ENCODE measurements around the gene GPR137. TPM values are rescaled to one million over a fixed set of nuclear protein-coding genes. Genes with fewer than 3 reads are reported as not detected.

Gene GPR137
- total and polyA plus RNA-seq, 9 of the 15 experiments (the other 6 are each of a cell fraction or from before 2014, with no cell fraction given), result 0.32 to 26.7 (median 10.7) TPM

DNA sequence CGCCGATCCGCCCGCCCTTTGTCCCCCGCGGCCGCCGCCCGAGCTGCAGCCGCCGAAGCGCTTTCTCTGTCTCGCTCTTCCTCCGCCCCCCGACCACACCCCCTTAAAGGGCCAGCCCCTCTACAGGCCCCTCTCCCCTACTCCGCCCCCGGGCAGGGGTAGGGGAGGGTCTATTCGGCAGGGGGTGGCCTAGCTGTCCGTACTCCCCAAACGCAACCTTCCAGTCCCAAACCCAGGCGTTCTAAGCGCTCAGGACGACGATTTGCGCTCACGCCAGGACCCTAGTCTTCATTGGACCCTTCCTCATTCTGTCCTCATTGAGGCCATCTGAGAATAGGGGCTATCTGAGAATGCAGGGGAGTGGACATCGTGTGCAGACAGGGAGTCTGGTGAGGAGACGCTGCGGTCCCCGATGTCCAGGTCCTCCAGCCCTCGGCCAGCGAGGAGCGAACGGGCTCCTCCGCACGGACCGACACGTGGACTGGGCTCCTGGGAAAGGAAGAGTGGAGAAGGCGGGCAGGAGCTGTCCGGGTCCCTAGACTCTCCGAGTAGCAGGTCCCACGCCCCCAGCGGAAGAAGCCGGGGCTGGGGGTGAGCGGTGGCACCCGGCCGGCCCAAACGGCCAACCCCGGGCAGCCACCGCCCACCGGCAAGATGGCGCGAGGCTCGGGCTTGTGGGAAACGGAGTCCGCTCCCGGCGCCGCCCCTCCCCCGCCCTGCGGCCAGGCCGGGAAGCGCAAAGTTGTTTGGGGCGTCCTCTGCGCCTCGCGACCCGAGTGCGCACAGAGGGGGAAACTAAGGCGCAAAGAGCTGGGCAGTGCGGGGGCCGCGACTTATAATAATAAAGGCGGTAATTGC is 38.5 kb upstream of the GPR137 start, which contains the start of gene PPP1R14B (continued):
- TF ChIP-seq, protein P1, sequence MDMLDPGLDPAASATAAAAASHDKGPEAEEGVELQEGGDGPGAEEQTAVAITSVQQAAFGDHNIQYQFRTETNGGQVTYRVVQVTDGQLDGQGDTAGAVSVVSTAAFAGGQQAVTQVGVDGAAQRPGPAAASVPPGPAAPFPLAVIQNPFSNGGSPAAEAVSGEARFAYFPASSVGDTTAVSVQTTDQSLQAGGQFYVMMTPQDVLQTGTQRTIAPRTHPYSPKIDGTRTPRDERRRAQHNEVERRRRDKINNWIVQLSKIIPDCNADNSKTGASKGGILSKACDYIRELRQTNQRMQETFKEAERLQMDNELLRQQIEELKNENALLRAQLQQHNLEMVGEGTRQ (CRISPR knock-in tag; IDR thresholded peaks at IDR 0.05), result no peak; the same call in 1 of the 2 replicates
- no peak for TF ChIP-seq NCOA4 (IDR thresholded peaks at IDR 0.05; ENCODE audit: partially characterized antibody)
- peak; percentile 91 to 92 for TF ChIP-seq MAZ (CRISPR knock-in tag; conservative IDR thresholded peaks at IDR 0.05 in 1 of 2, IDR thresholded peaks at IDR 0.05 in 1 of 2)
- no peak for TF ChIP-seq NBN (IDR thresholded peaks at IDR 0.05; ENCODE audit: low read depth)
- TF ChIP-seq, protein P2, sequence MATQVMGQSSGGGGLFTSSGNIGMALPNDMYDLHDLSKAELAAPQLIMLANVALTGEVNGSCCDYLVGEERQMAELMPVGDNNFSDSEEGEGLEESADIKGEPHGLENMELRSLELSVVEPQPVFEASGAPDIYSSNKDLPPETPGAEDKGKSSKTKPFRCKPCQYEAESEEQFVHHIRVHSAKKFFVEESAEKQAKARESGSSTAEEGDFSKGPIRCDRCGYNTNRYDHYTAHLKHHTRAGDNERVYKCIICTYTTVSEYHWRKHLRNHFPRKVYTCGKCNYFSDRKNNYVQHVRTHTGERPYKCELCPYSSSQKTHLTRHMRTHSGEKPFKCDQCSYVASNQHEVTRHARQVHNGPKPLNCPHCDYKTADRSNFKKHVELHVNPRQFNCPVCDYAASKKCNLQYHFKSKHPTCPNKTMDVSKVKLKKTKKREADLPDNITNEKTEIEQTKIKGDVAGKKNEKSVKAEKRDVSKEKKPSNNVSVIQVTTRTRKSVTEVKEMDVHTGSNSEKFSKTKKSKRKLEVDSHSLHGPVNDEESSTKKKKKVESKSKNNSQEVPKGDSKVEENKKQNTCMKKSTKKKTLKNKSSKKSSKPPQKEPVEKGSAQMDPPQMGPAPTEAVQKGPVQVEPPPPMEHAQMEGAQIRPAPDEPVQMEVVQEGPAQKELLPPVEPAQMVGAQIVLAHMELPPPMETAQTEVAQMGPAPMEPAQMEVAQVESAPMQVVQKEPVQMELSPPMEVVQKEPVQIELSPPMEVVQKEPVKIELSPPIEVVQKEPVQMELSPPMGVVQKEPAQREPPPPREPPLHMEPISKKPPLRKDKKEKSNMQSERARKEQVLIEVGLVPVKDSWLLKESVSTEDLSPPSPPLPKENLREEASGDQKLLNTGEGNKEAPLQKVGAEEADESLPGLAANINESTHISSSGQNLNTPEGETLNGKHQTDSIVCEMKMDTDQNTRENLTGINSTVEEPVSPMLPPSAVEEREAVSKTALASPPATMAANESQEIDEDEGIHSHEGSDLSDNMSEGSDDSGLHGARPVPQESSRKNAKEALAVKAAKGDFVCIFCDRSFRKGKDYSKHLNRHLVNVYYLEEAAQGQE (IDR thresholded peaks at IDR 0.05; ENCODE audit: borderline replicate concordance), result peak; percentile 31
- TF ChIP-seq, protein P2 (CRISPR knock-in tag; IDR thresholded peaks at IDR 0.05; ENCODE audit: low read depth), result 0 out of 2 replicates have a peak, but pooled peaks have one; percentile 32
- TF ChIP-seq, protein P3, sequence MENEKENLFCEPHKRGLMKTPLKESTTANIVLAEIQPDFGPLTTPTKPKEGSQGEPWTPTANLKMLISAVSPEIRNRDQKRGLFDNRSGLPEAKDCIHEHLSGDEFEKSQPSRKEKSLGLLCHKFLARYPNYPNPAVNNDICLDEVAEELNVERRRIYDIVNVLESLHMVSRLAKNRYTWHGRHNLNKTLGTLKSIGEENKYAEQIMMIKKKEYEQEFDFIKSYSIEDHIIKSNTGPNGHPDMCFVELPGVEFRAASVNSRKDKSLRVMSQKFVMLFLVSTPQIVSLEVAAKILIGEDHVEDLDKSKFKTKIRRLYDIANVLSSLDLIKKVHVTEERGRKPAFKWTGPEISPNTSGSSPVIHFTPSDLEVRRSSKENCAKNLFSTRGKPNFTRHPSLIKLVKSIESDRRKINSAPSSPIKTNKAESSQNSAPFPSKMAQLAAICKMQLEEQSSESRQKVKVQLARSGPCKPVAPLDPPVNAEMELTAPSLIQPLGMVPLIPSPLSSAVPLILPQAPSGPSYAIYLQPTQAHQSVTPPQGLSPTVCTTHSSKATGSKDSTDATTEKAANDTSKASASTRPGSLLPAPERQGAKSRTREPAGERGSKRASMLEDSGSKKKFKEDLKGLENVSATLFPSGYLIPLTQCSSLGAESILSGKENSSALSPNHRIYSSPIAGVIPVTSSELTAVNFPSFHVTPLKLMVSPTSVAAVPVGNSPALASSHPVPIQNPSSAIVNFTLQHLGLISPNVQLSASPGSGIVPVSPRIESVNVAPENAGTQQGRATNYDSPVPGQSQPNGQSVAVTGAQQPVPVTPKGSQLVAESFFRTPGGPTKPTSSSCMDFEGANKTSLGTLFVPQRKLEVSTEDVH (IDR thresholded peaks at IDR 0.05; ENCODE audit: low read depth, partially characterized antibody), result no peak
- TF ChIP-seq ZNF354B (CRISPR knock-in tag; IDR thresholded peaks at IDR 0.05), result no peak
- TF ChIP-seq SOX6 (IDR thresholded peaks at IDR 0.05), result 0 out of 2 replicates have a peak, but pooled peaks have one; percentile 8
- TF ChIP-seq L3MBTL2 (IDR thresholded peaks at IDR 0.05), result peak; percentile 93
- no peak for TF ChIP-seq CC2D1A (IDR thresholded peaks at IDR 0.05)
- peak; percentile 62 for TF ChIP-seq FIP1L1 (IDR thresholded peaks at IDR 0.05; ENCODE audit: low read depth, low read length, poor library complexity, severe bottlenecking)
- TF ChIP-seq ZNF133 (CRISPR knock-in tag; IDR thresholded peaks at IDR 0.05), result no peak
- peak; percentile 91 for TF ChIP-seq SMARCA5 (IDR thresholded peaks at IDR 0.05)
- no peak for TF ChIP-seq HDAC3 (IDR thresholded peaks at IDR 0.05; ENCODE audit: borderline replicate concordance, partially characterized antibody)
- TF ChIP-seq MYC (IDR thresholded peaks at IDR 0.05; ENCODE audit: low read depth, low read length), result peak; percentile 93
- TF ChIP-seq MYC (CRISPR knock-in tag; IDR thresholded peaks at IDR 0.05; ENCODE audit: borderline replicate concordance, low read depth), result 0 out of 2 replicates have a peak, but pooled peaks have one; percentile 74
